Effector CD4-positive, alpha-beta T cell (primary cell): ENCODE results near the gene PCDH8.

Experiments used
- DNase-seq: peaks from one replicate; pipeline ENCODE4 v3.0.0-alpha.2; 2020

PCDH8 gene

GRCh38 chr13:52810526-52810925 is 37.9 kb downstream of the PCDH8 start:
- DNase-seq: no peak

GRCh38 chr13:52810011-52810410 is 38.4 kb downstream of the PCDH8 start:
- no peak for DNase-seq

- DNase-seq: no peak
Observed at GRCh38 chr13:52809310-52809769, 39.1 kb downstream of the PCDH8 start.

- no peak for DNase-seq
Observed at GRCh38 chr13:52808842-52809219, 39.6 kb downstream of the PCDH8 start.

- DNase-seq: no peak
Observed at GRCh38 chr13:52806029-52806428, 42.4 kb downstream of the PCDH8 start.

GRCh38 chr13:52804202-52804641 is 44.2 kb downstream of the PCDH8 start:
- no peak for DNase-seq

GRCh38 chr13:52800856-52801255 is 47.6 kb downstream of the PCDH8 start:
- DNase-seq: no peak

- DNase-seq: no peak
Observed at GRCh38 chr13:52798770-52799430, 49.5 kb downstream of the PCDH8 start.

- DNase-seq: no peak
Observed at GRCh38 chr13:52797176-52797575, 51.3 kb downstream of the PCDH8 start.

- no peak for DNase-seq
Observed at GRCh38 chr13:52794589-52794988, 53.9 kb downstream of the PCDH8 start.

GRCh38 chr13:52793515-52794061 is 54.9 kb downstream of the PCDH8 start:
- no peak for DNase-seq
